ENCODE data around the gene TTLL11.

TTLL11 gene

GRCh38 chr9:121818016-121818661 lies 275.0 kb downstream of the TTLL11 start:
- Histone ChIP-seq H3K4me3 (ENCODE audit: low read length in 2 of 2) (no peak overlapping the region), H3K9ac (ENCODE audit: low read length in 2 of 2) (no peak overlapping the region), H3K27me3 (ENCODE audit: control insufficient read depth in 1 of 2, insufficient read depth in 2 of 2, low read length in 2 of 2) (no peaks in the 10 kb centered on the region), H3K9me3 (ENCODE audit: control insufficient read depth in 2 of 2, low read length in 2 of 2) (no peaks in the 10 kb centered on the region), H3K4me1 (ENCODE audit: control insufficient read depth, insufficient read depth, low read length) (no peaks in the 10 kb centered on the region), H3K36me3 (ENCODE audit: control insufficient read depth in 2 of 2, insufficient read depth in 2 of 2, low read length in 2 of 2) (peaks cover 0 to 7% of the 10 kb centered on the region in 2 donors), H3K27ac (ENCODE audit: low read length) (no peak overlapping the region)

GRCh38 chr9:121817476-121817875 lies 275.6 kb downstream of the TTLL11 start:
- H3K9me3 ChIP-seq (ENCODE audit: control insufficient read depth in 2 of 2, low read length in 2 of 2): no peaks in the 10 kb centered on the region
- H3K27ac ChIP-seq (ENCODE audit: low read length): no peak overlapping the region
- H3K4me3 ChIP-seq (ENCODE audit: low read length in 2 of 2): no peak overlapping the region
- H3K36me3 ChIP-seq (ENCODE audit: control insufficient read depth in 2 of 2, insufficient read depth in 2 of 2, low read length in 2 of 2): peaks cover 0 to 7% of the 10 kb centered on the region in 2 donors
- H3K9ac ChIP-seq (ENCODE audit: low read length in 2 of 2): no peak overlapping the region
- H3K27me3 ChIP-seq (ENCODE audit: control insufficient read depth in 1 of 2, insufficient read depth in 2 of 2, low read length in 2 of 2): no peaks in the 10 kb centered on the region
- no peaks in the 10 kb centered on the region for H3K4me1 ChIP-seq (ENCODE audit: control insufficient read depth, insufficient read depth, low read length)

DNA sequence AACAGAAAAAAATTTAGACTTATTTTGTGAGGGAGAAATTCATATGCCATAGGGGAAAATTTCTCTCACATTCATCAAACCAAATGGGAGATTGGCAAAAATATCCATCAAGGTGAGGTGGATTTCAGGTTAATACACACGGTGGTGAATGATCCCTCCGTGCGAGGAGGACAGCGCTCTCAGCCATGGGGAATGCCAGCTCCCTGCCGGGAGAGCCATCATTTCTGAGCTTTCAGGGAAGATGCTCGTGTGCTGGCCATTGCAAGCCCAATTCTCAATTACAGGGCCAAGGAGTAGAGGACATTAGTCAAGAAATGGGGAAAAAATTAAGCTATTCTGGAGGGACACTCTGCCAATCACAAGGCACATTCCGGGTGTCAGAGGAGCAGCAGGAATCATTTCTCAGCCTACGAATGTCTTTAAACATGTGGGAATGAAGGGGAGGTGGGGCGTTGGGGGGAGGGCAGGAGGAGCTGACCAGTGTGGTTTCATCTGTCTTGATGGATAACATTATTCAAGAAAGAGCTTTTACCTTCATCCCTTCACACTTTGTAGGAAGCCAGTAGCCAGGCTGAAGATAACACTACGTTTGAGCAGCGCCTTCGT lies 276.2 kb downstream of the TTLL11 start:
- Histone ChIP-seq H3K4me3 (ENCODE audit: low read length in 2 of 2) (no peak overlapping the region), H3K9me3 (ENCODE audit: control insufficient read depth in 2 of 2, low read length in 2 of 2) (no peaks in the 10 kb centered on the region), H3K27me3 (ENCODE audit: control insufficient read depth in 1 of 2, insufficient read depth in 2 of 2, low read length in 2 of 2) (no peaks in the 10 kb centered on the region), H3K27ac (ENCODE audit: low read length) (no peak overlapping the region), H3K36me3 (ENCODE audit: control insufficient read depth in 2 of 2, insufficient read depth in 2 of 2, low read length in 2 of 2) (peaks cover 0 to 4% of the 10 kb centered on the region in 2 donors), H3K4me1 (ENCODE audit: control insufficient read depth, insufficient read depth, low read length) (no peaks in the 10 kb centered on the region), H3K9ac (ENCODE audit: low read length in 2 of 2) (no peak overlapping the region)

DNA sequence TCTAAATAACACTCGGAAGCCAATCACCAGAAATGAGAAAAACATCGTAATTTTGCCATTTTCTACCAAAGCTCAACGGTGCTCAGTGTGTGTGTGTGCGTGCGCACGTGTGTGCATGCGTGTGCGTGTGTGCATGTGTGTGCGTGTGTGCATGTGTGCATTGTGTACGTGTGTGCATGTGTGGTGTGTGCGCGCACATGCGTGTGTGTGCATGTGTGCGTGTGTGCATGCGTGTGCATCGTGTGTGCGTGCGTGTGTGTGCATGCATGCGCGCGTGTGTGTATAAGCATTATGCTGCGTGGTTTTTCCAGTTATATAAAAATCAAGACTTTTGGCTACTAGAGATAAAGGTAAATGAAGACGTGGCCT lies 276.7 kb downstream of the TTLL11 start:
- Histone ChIP-seq H3K9me3 (ENCODE audit: control insufficient read depth in 2 of 2, low read length in 2 of 2) (no peaks in the 10 kb centered on the region), H3K9ac (ENCODE audit: low read length in 2 of 2) (no peak overlapping the region)

GRCh38 chr9:121815546-121816448 lies 277.3 kb downstream of the TTLL11 start:
- Histone ChIP-seq H3K4me1 (ENCODE audit: control insufficient read depth, insufficient read depth, low read length) (no peaks in the 10 kb centered on the region), H3K27me3 (ENCODE audit: control insufficient read depth in 1 of 2, insufficient read depth in 2 of 2, low read length in 2 of 2) (no peaks in the 10 kb centered on the region), H3K27ac (ENCODE audit: low read length) (no peak overlapping the region), H3K9ac (ENCODE audit: low read length in 2 of 2) (no peak overlapping the region), H3K9me3 (ENCODE audit: control insufficient read depth in 2 of 2, low read length in 2 of 2) (no peaks in the 10 kb centered on the region), H3K36me3 (ENCODE audit: control insufficient read depth in 2 of 2, insufficient read depth in 2 of 2, low read length in 2 of 2) (no peaks in the 10 kb centered on the region), H3K4me3 (ENCODE audit: low read length in 2 of 2) (no peak overlapping the region)

More for the DNA sequence above, 276.7 kb downstream of the TTLL11 start:
- no peaks in the 10 kb centered on the region for H3K27me3 ChIP-seq (ENCODE audit: control insufficient read depth in 1 of 2, insufficient read depth in 2 of 2, low read length in 2 of 2)
- no peak overlapping the region for H3K27ac ChIP-seq (ENCODE audit: low read length)
- peaks cover 0 to 2% of the 10 kb centered on the region in 2 donors for H3K36me3 ChIP-seq (ENCODE audit: control insufficient read depth in 2 of 2, insufficient read depth in 2 of 2, low read length in 2 of 2)
- no peaks in the 10 kb centered on the region for H3K4me1 ChIP-seq (ENCODE audit: control insufficient read depth, insufficient read depth, low read length)
- H3K4me3 ChIP-seq (ENCODE audit: low read length in 2 of 2): no peak overlapping the region

- Histone ChIP-seq H3K27ac (ENCODE audit: low read length) (no peak overlapping the region), H3K4me3 (ENCODE audit: low read length in 2 of 2) (no peak overlapping the region), H3K36me3 (ENCODE audit: control insufficient read depth in 2 of 2, insufficient read depth in 2 of 2, low read length in 2 of 2) (no peaks in the 10 kb centered on the region), H3K4me1 (ENCODE audit: control insufficient read depth, insufficient read depth, low read length) (no peaks in the 10 kb centered on the region), H3K9ac (ENCODE audit: low read length in 2 of 2) (no peak overlapping the region), H3K27me3 (ENCODE audit: control insufficient read depth in 1 of 2, insufficient read depth in 2 of 2, low read length in 2 of 2) (no peaks in the 10 kb centered on the region), H3K9me3 (ENCODE audit: control insufficient read depth in 2 of 2, low read length in 2 of 2) (no peaks in the 10 kb centered on the region)
Measured at GRCh38 chr9:121815084-121815483, 278.0 kb downstream of the TTLL11 start.

- Histone ChIP-seq H3K27ac (ENCODE audit: low read length) (no peak overlapping the region), H3K4me1 (ENCODE audit: control insufficient read depth, insufficient read depth, low read length) (no peaks in the 10 kb centered on the region), H3K9ac (ENCODE audit: low read length in 2 of 2) (no peak overlapping the region), H3K36me3 (ENCODE audit: control insufficient read depth in 2 of 2, insufficient read depth in 2 of 2, low read length in 2 of 2) (no peaks in the 10 kb centered on the region), H3K9me3 (ENCODE audit: control insufficient read depth in 2 of 2, low read length in 2 of 2) (no peaks in the 10 kb centered on the region), H3K4me3 (ENCODE audit: low read length in 2 of 2) (no peak overlapping the region), H3K27me3 (ENCODE audit: control insufficient read depth in 1 of 2, insufficient read depth in 2 of 2, low read length in 2 of 2) (no peaks in the 10 kb centered on the region)
Measured at GRCh38 chr9:121814594-121814993, 278.5 kb downstream of the TTLL11 start.

DNA sequence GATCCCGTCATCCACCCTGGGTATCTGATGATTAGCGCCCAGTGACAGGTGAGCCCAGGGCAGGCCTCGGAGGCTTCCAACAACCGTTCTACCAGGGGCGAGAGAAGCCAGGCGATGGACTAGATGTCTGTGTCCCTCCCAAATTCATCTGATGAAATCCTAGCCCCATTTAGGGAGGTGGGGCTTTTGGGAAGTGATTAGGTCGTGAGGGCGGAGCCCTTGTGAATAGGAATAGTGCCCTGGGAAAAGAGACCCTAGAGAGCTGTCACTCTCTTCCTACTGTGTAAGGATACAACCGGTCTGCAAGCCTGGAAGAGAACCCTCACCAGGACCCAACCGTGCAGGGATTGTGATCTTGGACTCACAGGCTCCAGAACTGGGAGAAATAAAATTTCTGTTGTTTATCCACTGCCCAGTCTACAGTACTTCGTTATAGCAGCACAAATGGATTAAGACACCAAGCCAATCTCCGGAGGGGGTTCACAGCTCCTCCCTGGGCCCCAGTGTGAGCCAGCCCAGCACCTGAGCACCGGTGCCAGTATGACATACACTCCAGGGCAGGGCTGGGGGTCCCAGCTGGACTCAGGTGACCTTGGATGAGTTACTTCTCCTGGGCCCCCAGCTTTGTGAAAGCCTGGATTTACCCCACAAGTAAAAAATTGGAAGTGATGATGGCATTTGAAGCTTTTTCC lies 279.4 kb downstream of the TTLL11 start:
- Histone ChIP-seq H3K9me3 (ENCODE audit: control insufficient read depth in 2 of 2, low read length in 2 of 2) (no peaks in the 10 kb centered on the region), H3K27ac (ENCODE audit: low read length) (no peak overlapping the region), H3K9ac (ENCODE audit: low read length in 2 of 2) (no peak overlapping the region), H3K4me1 (ENCODE audit: control insufficient read depth, insufficient read depth, low read length) (no peaks in the 10 kb centered on the region), H3K4me3 (ENCODE audit: low read length in 2 of 2) (no peak overlapping the region), H3K36me3 (ENCODE audit: control insufficient read depth in 2 of 2, insufficient read depth in 2 of 2, low read length in 2 of 2) (no peaks in the 10 kb centered on the region), H3K27me3 (ENCODE audit: control insufficient read depth in 1 of 2, insufficient read depth in 2 of 2, low read length in 2 of 2) (no peaks in the 10 kb centered on the region)

DNA sequence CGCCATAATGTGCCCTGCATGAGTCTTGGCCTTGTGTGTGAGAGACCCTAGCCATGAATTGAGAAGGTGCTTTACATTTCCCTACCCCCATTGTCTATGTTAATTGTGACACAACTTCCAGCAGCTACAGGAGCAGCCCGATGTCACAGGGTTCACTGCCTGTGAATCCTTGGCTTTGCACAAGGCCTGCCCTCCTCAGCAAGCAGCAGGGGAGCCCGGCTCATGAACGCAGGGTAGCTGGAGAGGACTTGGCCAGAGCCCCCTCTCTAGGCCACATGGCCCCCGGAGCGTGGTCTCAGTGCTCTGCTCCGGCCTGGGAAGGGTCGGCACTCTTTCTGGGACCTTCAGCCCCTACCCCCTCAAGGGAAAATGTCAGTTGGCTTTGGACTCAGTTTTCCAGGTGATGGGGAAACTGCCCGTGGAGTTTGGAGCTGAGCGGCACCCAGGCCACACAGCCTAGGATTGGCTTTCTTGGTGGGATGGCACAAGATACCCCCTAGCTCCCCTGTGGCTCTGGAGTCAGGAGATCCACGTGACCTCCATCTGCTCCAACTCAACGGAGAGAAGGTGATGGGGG lies 280.9 kb downstream of the TTLL11 start:
- Histone ChIP-seq H3K36me3 (ENCODE audit: control insufficient read depth in 2 of 2, insufficient read depth in 2 of 2, low read length in 2 of 2) (no peaks in the 10 kb centered on the region), H3K9me3 (ENCODE audit: control insufficient read depth in 2 of 2, low read length in 2 of 2) (no peaks in the 10 kb centered on the region), H3K27ac (ENCODE audit: low read length) (no peak overlapping the region), H3K4me1 (ENCODE audit: control insufficient read depth, insufficient read depth, low read length) (no peaks in the 10 kb centered on the region), H3K4me3 (ENCODE audit: low read length in 2 of 2) (no peak overlapping the region), H3K9ac (ENCODE audit: low read length in 2 of 2) (no peak overlapping the region), H3K27me3 (ENCODE audit: control insufficient read depth in 1 of 2, insufficient read depth in 2 of 2, low read length in 2 of 2) (no peaks in the 10 kb centered on the region)

GRCh38 chr9:121811751-121812150 lies 281.4 kb downstream of the TTLL11 start:
- no peaks in the 10 kb centered on the region for H3K27me3 ChIP-seq (ENCODE audit: control insufficient read depth in 1 of 2, insufficient read depth in 2 of 2, low read length in 2 of 2)
- H3K9me3 ChIP-seq (ENCODE audit: control insufficient read depth in 2 of 2, low read length in 2 of 2): no peaks in the 10 kb centered on the region
- no peak overlapping the region for H3K4me3 ChIP-seq (ENCODE audit: low read length in 2 of 2)
- no peak overlapping the region for H3K27ac ChIP-seq (ENCODE audit: low read length)
- no peaks in the 10 kb centered on the region for H3K4me1 ChIP-seq (ENCODE audit: control insufficient read depth, insufficient read depth, low read length)
- no peaks in the 10 kb centered on the region for H3K36me3 ChIP-seq (ENCODE audit: control insufficient read depth in 2 of 2, insufficient read depth in 2 of 2, low read length in 2 of 2)
- H3K9ac ChIP-seq (ENCODE audit: low read length in 2 of 2): no peak overlapping the region
